Esophagus squamous epithelium (tissue), 5 donors: Measurements from ENCODE around the gene CYP2W1. TPM values are rescaled to one million over a fixed set of nuclear protein-coding genes. Genes with fewer than 3 reads are reported as not detected.

Experiments
- DNase-seq: peaks from one replicate; lab custom pipeline; 2025; lab: John Stamatoyannopoulos, UW
- H3K27ac ChIP-seq, 4 donors: fragments of 200-600 bp; sonication (generic); one replicate each; pipeline ENCODE4 v1.5.1; 2016 to 2019; ENCODE audit warnings: mild to moderate bottlenecking in 1 of 4
- H3K27me3 ChIP-seq, 4 donors: fragments of 200-600 bp; sonication (generic); 1 replicate in 3 of 4; 2 replicates in 1 of 4; pipeline versions ENCODE4 v1.5.1 to v1.6.0; 2017 to 2021; ENCODE audit warnings: antibody characterized with exemption in 1 of 4
- H3K36me3 ChIP-seq, 3 donors: fragments of 200-600 bp; sonication (generic); one replicate each; pipeline ENCODE4 v1.5.1; 2016 to 2019
- H3K4me1 ChIP-seq, 3 donors: fragments of 200-600 bp; sonication (generic); one replicate each; pipeline ENCODE4 v1.5.1; 2017 to 2019
- H3K4me3 ChIP-seq, 4 donors: fragments of 200-600 bp; sonication (generic); 1 replicate in 3 of 4; 2 replicates in 1 of 4; pipeline ENCODE4 v1.5.1; 2016 to 2019; ENCODE audit warnings: mild to moderate bottlenecking in 2 of 4, moderate library complexity in 1 of 4
- H3K9me3 ChIP-seq, 3 donors: fragments of 200-600 bp; sonication (generic); one replicate each; pipeline ENCODE4 v1.5.1; 2016 to 2019
- POLR2A ChIP-seq, 4 donors: fragments of 450-650 bp; IDR thresholded peaks; one replicate each; pipeline ENCODE4 v1.6.1; 2017; ENCODE audit warnings: antibody characterized with exemption in 4 of 4, mild to moderate bottlenecking in 4 of 4, moderate library complexity in 3 of 4
- WGBS, 2 donors: methylation state at CpG; one replicate each; pipeline ENCODE4 v1.1.5; 2018; 5-methylcytosine and 5-hydroxymethylcytosine counted together
- intact Hi-C: fragments of 100-400 bp; cut with DNase I; formaldehyde crosslinking; loops from one replicate; pipeline ENCODE4 v1.15.0; 2022
- total RNA-seq, 4 donors: library from RNA; depleted of rRNA; stranded (reverse); fragments of >200 nt; gene quantifications; one replicate each; pipeline ENCODE4 v1.1.0, GENCODE V29; 2016
- TF ChIP-seq, protein P1 (sequence below), 6 experiments: fragments of 450-650 bp in 4 of 6; fragments of 200-600 bp in 2 of 6; sonication (generic) in 2 of 6; IDR thresholded peaks; one replicate each; pipeline ENCODE4 v1.5.1; 2016 to 2019; ENCODE audit warnings: antibody characterized with exemption in 6 of 6, mild to moderate bottlenecking in 4 of 6, moderate library complexity in 4 of 6
- donor health status: DM: yes; HTN: yes; CAD: no.

Gene CYP2W1, protein sequence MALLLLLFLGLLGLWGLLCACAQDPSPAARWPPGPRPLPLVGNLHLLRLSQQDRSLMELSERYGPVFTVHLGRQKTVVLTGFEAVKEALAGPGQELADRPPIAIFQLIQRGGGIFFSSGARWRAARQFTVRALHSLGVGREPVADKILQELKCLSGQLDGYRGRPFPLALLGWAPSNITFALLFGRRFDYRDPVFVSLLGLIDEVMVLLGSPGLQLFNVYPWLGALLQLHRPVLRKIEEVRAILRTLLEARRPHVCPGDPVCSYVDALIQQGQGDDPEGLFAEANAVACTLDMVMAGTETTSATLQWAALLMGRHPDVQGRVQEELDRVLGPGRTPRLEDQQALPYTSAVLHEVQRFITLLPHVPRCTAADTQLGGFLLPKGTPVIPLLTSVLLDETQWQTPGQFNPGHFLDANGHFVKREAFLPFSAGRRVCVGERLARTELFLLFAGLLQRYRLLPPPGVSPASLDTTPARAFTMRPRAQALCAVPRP
- total RNA-seq = under 1 TPM in 1 of 4 donors, not detected in 3; 0.76 TPM

DNA sequence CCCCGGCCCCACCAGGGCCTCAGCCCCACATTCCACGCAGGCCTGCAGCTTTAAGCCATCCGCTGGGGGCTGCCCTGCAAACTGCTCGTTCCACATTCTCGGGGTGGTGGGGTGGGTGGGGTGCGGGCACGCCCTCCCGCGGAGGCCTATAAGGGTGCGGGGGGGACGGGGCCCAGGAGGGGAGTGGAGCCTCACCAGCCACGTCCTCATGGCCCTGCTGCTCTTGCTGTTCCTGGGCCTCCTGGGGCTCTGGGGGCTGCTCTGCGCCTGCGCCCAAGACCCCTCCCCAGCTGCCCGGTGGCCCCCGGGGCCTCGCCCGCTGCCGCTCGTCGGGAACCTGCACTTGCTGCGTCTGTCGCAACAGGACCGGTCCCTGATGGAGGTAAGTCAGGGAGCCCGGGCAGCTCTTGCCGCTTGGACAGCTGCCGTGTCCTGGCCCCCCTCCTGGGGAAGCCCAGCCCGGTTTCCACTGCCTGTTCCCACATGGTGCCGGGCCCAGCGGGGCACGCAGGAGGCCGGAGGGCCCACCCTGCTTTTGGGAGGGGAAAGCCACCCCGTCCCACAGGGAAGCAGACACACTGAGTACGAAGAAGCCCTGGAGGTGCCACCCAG, at the start of gene CYP2W1:
CYP2W1 (plus strand) TSS at position 178 of the 612 bp plus-strand sequence; CDS start at position 209, 31 bp downstream.
- peak within 1 kb of the TSS in 3 of 4 donors; percentile 7 to 52 (median 14) for H3K27ac ChIP-seq
- peaks cover 12 to 34% (median 15%) of the 10 kb centered on the region in 3 donors for H3K4me1 ChIP-seq
- TF ChIP-seq POLR2A (IDR thresholded peaks at IDR 0.05) = no peak
- TF ChIP-seq, protein P1, sequence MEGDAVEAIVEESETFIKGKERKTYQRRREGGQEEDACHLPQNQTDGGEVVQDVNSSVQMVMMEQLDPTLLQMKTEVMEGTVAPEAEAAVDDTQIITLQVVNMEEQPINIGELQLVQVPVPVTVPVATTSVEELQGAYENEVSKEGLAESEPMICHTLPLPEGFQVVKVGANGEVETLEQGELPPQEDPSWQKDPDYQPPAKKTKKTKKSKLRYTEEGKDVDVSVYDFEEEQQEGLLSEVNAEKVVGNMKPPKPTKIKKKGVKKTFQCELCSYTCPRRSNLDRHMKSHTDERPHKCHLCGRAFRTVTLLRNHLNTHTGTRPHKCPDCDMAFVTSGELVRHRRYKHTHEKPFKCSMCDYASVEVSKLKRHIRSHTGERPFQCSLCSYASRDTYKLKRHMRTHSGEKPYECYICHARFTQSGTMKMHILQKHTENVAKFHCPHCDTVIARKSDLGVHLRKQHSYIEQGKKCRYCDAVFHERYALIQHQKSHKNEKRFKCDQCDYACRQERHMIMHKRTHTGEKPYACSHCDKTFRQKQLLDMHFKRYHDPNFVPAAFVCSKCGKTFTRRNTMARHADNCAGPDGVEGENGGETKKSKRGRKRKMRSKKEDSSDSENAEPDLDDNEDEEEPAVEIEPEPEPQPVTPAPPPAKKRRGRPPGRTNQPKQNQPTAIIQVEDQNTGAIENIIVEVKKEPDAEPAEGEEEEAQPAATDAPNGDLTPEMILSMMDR (IDR thresholded peaks at IDR 0.05) = no peak
- DNase-seq = no peak
- H3K27me3 ChIP-seq = peaks cover 0 to 53% (median under 1%) of the 10 kb centered on the region in 4 donors
- 45% methylated on average over 2 of the region's 34 CpGs; no CpG with 5 or more reads in 1 of the 2 donors for WGBS, 2 donors
- intact Hi-C loops = no loop called here
- no peaks in the 10 kb centered on the region for H3K36me3 ChIP-seq
- H3K4me3 ChIP-seq = no peak within 1 kb of the TSS
- no peaks in the 10 kb centered on the region for H3K9me3 ChIP-seq

DNA sequence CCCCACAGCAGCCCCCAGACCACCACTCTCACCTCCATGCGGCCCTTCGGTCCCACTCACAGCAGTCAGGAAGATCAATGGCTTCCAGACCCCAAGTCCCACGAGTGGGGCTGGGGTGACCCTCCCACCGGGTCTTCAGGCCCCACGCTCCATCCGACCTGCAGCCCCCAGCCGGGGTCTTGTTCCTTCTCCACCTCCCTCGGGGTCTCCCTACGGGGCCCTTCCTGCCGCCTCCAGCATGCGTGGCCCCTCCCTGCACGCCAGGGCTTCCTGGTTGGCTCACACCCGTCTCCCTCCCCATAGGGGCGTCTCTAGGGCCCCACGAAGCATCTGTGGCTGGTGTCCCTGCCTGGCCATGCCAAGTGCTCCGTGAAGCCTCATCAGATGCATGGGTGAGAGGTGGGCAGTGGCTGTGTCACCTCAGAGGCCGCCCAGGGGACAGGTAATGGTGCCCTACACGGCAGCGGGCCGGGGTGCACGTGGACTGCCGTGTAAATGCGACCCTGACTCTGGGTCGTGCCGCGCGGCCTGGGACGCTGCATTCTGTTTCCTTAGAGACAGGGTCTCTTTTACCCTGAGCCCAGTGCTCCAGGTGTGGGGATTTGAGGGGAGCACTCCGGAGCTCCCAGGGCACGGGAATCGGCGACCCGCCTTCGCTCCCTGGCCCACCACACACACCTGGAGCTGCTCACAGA, 48.4 kb upstream of the CYP2W1 start:
- WGBS, 2 donors = 80 to 91% methylated on average over 9 to 20 of the region's 34 CpGs
- intact Hi-C loops = no loop called here
- peaks cover 0 to 4% (median 0%) of the 10 kb centered on the region in 3 donors for H3K36me3 ChIP-seq
- DNase-seq = no peak
- H3K27ac ChIP-seq = no peak overlapping the region
- H3K27me3 ChIP-seq = no peaks in the 10 kb centered on the region
- no peak for TF ChIP-seq POLR2A (IDR thresholded peaks at IDR 0.05)
- TF ChIP-seq, protein P1 (IDR thresholded peaks at IDR 0.05) = no peak
- H3K4me3 ChIP-seq = no peak overlapping the region
- H3K4me1 ChIP-seq = peaks cover 0 to 7% (median 0%) of the 10 kb centered on the region in 3 donors
- H3K9me3 ChIP-seq = no peaks in the 10 kb centered on the region

DNA sequence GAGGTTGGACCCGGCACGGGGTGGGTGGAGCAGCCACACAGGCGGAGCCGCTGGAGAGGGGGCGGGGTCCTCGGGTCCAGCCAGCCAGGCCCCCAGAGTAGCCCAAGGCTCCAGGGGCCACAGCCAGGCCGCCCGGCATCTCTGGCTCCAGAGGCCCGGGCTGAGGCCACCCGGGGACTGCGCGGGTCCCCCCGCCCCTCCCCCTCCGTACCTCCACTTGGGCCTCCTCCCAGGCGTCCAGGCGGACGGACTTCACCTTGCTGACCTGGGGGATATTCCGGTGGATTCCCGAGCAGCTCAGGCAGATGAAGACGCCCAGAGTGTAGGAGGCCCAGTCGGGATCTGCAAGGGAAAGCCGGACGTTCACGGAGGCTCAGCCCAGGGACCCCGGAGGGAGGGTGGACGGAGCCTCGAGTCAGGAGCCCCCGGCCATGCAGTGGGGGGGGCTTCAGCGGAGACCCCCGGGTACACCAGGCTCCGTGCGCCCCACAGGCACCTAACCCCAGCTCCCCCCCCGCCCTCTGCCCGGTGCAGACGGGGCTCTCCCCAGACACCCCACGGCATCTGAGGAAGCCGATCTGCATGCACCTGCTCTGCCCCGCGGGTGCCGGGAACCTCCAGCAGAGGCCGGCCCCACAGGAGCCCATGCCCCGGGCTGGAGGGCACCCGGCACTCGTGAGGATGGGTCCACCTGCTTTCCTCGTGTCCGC, 47.7 kb upstream of the CYP2W1 start:
- no peak for TF ChIP-seq POLR2A (IDR thresholded peaks at IDR 0.05)
- TF ChIP-seq, protein P1 (IDR thresholded peaks at IDR 0.05) = no peak
- Histone ChIP-seq H3K9me3 (no peaks in the 10 kb centered on the region), H3K4me3 (no peak overlapping the region), H3K4me1 (peaks cover 0 to 7% (median 0%) of the 10 kb centered on the region in 3 donors), H3K36me3 (peaks cover 0 to 4% (median 0%) of the 10 kb centered on the region in 3 donors), H3K27me3 (no peaks in the 10 kb centered on the region), H3K27ac (no peak overlapping the region)
- intact Hi-C loops = no loop called here
- DNase-seq = no peak
- 89% methylated on average over 16 of the region's 46 CpGs; no CpG with 5 or more reads in 1 of the 2 donors for WGBS, 2 donors

DNA sequence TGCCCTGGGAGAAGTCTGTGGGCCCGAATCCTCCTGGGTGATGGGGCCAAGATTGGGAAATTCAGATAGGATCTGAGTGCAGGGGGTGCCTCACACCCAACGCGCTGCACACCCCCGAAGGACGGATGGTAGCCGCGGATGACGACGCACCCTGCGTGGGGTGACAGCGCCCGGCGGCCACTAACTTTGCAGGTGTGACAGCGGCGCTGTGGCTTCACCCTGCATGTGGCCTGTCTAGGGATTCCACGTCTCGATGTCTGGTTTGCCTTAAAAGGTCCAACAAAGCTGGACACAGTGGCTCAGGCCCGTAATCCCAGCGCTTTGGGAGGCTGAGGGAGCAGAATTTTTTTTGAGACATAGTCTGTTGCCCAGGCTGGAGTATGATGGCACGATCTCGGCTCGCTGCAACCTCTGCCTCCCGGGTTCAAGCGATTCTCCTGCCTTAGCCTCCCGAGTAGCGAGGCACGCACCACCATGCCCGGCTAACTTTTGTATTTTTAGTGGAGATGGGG, 47.1 kb upstream of the CYP2W1 start:
- 89 to 92% methylated on average over 24 to 25 of the region's 28 CpGs for WGBS, 2 donors
- Histone ChIP-seq H3K4me1 (peaks cover 0 to 7% (median 0%) of the 10 kb centered on the region in 3 donors), H3K36me3 (peaks cover 0 to 4% (median 0%) of the 10 kb centered on the region in 3 donors), H3K9me3 (peaks cover 0 to 1% (median 0%) of the 10 kb centered on the region in 3 donors), H3K27me3 (no peaks in the 10 kb centered on the region), H3K4me3 (no peak overlapping the region), H3K27ac (no peak overlapping the region)
- intact Hi-C loops = no loop called here
- TF ChIP-seq, protein P1 (IDR thresholded peaks at IDR 0.05) = no peak
- TF ChIP-seq POLR2A (IDR thresholded peaks at IDR 0.05) = no peak
- DNase-seq = no peak
